Cerebellar cortex (tissue), 1 donor: ENCODE data around the gene TRPM3.

Experiments used
- DNase-seq: peaks from one replicate; pipeline ENCODE4 v3.0.0-alpha.2; 2015; ENCODE audit warnings: low spot score

Gene TRPM3

GRCh38 chr9:70517926-70518610 lies 603.4 kb downstream of the TRPM3 start:
- DNase-seq = no peak

DNA sequence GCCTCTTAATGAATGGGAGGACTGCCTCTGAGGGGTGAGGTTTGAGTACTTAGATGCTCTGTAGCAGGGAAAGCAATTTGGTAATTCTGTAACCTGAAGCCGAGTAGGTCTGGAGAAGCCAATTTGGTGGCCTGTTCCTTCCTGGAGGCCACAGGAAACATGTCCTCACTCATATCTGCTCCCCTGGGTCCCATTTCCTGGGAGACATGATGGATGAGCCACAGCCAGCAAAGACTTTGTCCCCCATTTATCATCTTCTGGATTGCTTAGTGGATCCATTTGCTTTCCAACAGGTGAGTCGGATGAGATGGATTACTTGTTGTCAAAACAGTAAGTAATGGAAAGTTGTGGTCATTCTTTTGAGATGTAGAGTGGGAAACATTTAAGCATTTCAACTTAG lies 607.1 kb downstream of the TRPM3 start:
- DNase-seq = no peak

DNA sequence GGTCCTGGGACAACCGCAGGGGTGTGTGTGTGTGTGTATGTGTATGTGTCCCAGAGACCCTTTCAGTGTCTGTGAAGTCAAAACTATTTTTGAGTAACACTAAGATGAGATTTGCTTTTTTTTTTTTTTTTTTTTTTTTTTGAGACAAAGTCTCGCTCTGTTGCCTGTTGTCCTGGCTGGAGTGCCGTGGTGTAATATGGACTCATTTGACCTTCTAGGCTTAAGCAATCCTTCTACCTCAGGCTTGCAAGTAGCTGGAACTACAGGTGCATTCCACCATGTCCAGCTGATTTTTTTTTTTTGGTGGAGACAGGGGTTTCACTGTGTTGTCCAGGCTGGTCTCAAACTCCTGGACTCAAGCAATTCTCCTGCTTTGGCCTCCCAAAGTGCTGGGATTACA lies 609.6 kb downstream of the TRPM3 start:
- DNase-seq = no peak

DNA sequence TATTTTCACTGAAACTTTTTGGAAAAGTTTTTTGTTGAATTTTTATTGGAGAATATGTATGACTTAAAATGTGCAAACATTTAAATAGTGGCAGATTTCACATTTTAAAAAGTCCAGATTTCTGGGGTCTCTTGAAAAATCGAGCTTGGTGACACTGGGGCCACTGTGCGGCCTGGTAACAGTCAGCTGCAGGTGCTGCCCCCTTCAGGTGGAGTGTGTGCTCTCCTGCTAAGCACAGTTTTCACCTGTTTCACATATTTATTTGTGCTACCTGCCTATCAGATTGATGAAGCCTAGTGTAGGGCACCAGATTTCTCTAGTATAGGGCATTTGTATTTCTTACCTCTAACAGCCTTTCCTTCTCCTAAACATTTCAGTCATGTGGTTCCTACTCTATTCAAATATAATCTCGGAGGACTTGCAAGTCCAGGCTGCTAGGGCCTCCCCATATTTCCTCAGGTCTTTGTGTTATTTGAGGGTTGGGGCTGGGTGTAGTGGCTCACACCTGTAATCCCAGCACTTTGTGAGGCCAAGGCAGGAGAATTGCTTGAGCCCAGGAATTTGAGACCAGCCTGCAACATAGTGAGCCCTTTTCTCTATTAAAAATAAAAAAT lies 611.2 kb downstream of the TRPM3 start:
- no peak for DNase-seq

GRCh38 chr9:70506159-70506558 lies 615.3 kb downstream of the TRPM3 start:
- DNase-seq = no peak

DNA sequence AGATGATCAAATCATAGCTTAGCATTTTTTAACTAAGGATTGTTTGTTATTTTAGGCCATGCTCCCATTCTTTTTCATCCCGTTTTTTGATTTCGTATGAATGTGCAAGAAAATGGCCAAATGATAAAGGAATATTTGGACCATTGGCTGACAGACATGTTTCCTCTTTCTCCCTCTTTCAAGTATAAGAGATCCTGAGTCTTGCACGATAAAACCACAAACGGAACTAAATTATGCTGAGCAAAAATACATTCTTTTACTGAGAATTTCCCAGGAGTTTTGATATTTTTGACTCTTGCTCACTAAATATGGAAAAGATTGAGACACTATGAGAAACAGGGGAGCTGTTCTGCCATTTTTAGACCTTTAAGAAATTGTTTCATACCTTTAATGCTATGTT lies 616.6 kb downstream of the TRPM3 start:
- DNase-seq = no peak

GRCh38 chr9:70502690-70503089 lies 618.7 kb downstream of the TRPM3 start:
- DNase-seq = no peak

DNA sequence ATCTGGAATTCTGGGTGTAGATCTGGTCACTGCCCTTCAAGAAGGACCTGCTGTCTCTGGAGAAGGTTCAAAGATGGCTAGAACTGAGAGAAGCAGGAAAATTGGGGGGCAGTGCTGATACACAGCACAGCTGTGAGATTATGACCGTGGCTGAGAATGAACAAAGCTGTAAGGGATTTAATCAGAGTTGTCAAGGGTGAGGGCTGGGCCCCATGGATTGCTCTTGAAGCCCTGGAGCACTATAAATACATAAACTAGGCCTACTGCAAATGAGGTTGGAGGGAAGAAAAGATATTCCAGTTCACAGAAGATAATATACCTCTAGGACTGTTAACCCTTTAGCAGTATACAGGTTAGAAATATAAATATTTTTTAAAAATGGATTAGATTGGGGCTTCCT lies 620.6 kb downstream of the TRPM3 start:
- no peak for DNase-seq

DNA sequence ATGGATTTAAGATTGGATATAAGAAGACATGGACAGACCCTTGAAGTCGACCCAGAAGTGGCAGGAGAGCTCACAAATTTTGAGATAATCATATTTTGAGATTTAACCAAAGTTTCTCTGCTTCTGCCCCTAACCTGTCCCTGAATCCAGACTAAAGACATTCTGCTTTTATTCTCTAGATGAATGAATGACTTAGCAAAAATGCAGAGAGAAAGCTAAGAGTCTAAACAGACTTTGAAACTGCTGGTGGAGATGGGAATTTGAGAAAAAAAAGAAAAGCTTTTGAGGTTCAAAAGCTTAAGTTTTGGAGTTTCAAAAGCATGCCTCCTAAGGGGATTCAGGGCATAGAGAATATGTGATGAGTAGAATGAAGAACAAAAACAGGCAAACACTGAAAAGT lies 621.8 kb downstream of the TRPM3 start:
- no peak for DNase-seq

DNA sequence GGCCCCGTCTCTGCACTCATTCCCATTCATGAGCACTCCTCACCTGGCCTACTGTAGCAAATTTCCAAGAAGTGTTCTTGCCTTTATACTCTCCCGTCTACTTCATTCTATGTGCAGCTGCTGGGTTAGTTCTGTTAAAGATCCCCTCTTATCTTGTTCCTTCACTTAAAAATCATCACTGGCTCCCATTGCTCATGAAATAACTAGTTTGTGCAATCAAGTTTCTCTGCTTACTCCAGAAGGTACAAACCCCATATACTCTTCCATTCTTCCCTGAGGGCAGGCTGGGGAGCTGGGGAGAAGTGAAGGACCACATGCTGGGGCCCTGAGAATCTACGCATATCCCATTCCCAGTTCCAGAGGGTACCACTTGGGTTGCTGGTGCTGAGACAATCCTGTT lies 622.6 kb downstream of the TRPM3 start:
- DNase-seq = no peak

DNA sequence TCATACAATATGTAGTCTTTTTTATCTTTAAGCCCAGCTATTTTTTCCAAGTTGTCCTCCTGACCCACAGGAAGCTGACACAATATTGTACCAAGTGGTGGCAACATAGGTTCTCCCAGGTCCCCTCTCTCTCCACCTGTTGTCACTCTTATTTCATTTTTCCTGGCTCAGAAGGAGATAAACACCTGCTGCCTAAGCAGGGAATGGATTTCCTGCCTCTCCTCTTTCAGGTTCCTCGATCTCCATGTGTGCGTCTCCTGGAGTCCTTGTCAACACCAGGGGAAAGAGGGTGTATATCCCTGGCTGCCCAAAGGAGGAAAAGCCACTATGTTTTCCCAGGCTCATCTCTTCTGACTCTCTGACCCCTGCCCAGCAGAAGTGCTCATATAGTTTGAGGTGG lies 625.2 kb downstream of the TRPM3 start:
- DNase-seq = no peak

- DNase-seq = no peak
Measured at GRCh38 chr9:70495514-70495913, 625.9 kb downstream of the TRPM3 start.

DNA sequence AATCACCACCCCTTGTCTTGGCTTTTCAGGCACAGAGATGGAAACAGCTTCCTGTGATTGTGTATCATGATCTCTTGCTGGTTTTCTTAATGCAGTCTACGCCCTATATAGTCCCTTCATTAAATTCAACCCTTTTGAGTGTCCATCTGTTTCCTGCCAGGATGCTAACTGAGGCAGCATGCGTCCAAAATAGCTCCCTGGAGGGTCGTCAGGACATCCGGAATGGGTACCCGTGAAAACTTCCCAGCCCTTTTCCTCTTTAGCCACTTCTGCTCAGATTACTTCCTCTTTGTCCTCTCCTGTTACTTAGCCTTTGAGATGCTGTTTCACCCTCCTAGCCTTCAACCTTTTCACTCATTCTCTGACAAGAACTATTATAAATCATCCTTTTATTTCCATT lies 627.2 kb downstream of the TRPM3 start:
- no peak for DNase-seq

- peak; percentile 31 for DNase-seq
Measured at GRCh38 chr9:70493029-70493428, 628.4 kb downstream of the TRPM3 start.

- peak; percentile 20 for DNase-seq
Measured at GRCh38 chr9:70492319-70492777, 629.1 kb downstream of the TRPM3 start.

GRCh38 chr9:70491426-70492318 lies 629.7 kb downstream of the TRPM3 start:
- no peak for DNase-seq

GRCh38 chr9:70490478-70490877 lies 630.9 kb downstream of the TRPM3 start:
- DNase-seq = no peak

- DNase-seq = no peak
Measured at GRCh38 chr9:70488793-70489105, 632.7 kb downstream of the TRPM3 start.

GRCh38 chr9:70488098-70488792 lies 633.2 kb downstream of the TRPM3 start:
- DNase-seq = no peak

DNA sequence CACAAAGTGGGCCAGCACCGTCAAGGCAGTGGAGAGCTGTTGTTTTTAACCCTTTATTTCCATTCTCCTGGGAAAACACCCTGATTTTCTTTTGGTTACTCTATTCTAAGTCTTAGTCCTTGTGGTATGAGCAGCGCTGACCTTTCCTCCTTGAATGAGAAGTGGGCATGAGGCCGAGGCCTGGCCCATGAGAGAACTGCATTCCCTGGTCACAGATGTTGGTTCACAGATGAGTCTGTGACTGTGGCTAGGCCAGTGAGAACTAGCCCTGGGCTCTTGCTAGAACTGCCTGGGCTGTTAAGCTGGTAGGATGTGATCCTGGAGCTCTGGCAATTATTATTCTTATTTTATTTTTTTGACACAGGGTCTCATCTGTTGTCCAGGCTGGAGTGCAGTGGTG lies 635.3 kb downstream of the TRPM3 start:
- DNase-seq = no peak

DNA sequence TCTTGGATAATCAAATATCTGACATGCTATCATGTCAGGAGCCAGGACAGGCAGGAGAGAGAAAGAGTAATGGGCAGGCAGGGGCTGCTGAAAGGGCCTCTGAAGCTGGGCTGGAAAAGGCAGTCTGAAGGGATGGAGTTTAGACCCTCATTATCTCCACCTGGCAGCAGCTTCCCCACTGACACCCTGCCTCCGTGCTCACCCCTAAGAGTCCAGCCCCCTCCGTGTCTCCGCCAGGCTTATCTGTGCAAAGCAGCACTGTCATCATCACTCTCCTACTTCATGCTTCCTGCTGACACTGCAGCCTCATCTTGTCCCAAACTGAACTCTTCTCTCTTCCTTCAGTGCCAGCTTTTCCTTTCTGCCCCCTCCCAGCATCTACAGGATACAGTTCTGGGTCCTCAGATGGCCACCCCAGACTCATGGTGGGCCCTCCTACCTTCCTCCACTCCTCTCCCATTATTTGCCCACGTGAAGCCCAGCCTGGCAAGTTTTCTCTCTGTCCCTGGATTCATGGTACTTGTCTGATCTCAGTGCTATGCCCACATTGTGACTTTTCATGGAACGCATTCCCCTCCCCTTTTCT lies 636.1 kb downstream of the TRPM3 start:
- no peak for DNase-seq
